Caco-2 (cell line): ENCODE measurements around the gene DIAPH3. TPM values are rescaled to one million over a fixed set of nuclear protein-coding genes. Genes with fewer than 3 reads are reported as not detected.

Source experiments
- Bru-seq: library from RNA; stranded (reverse); fragments of 400-500 nt; gene quantifications from one replicate; lab custom pipeline; 2021; lab: Mats Ljungman, UMichigan
- BruChase-seq, 2 experiments: library from RNA; stranded (reverse); fragments of 400-500 nt; gene quantifications; one replicate each; lab custom pipeline; 2021; lab: Mats Ljungman, UMichigan
- BruUV-seq: library from RNA; stranded (reverse); fragments of 400-500 nt; replicated peaks from 2 replicates; lab custom pipeline; 2021; lab: Mats Ljungman, UMichigan
- CTCF ChIA-PET: fragments of 300-600 bp; sonication (Branson Sonifier 250); formaldehyde crosslinking; loops from one replicate; lab custom pipeline; 2022; ENCODE audit warnings: antibody characterized with exemption; lab: Charles Lee
- POLR2A ChIA-PET: fragments of 300-600 bp; sonication (Branson Sonifier 250); formaldehyde crosslinking; loops from one replicate; lab custom pipeline; 2022; ENCODE audit warnings: antibody characterized with exemption; lab: Charles Lee
- DNase-seq, 2 experiments: peaks; one replicate each; pipeline versions ENCODE4 v3.0.0 to v3.0.0-alpha.2; 2020 to 2022
- H3K27me3 ChIP-seq: replicated peaks from 2 replicates; pipeline ENCODE4 v1.6.0; 2011; ENCODE audit warnings: low read length; ENCODE audit not compliant: control insufficient read depth, insufficient read depth
- H3K36me3 ChIP-seq: 2 replicates; pipeline ENCODE4 v1.5.1; 2011; ENCODE audit warnings: low read length; ENCODE audit not compliant: control insufficient read depth, insufficient read depth
- H3K4me1 ChIP-seq: fragments of 250-450 bp; sonication (Bioruptor Pico); 2 replicates; pipeline ENCODE4 v1.5.1; 2020; ENCODE audit warnings: mild to moderate bottlenecking
- H3K4me3 ChIP-seq: 2 replicates; pipeline ENCODE4 v1.5.1; 2011; ENCODE audit warnings: low read depth, mild to moderate bottlenecking, control low read depth, low read length
- H3K9me3 ChIP-seq: fragments of 250-450 bp; sonication (Bioruptor Pico); 2 replicates; pipeline ENCODE4 v1.5.1; 2020; ENCODE audit warnings: mild to moderate bottlenecking, moderate library complexity
- H3K27ac Mint-ChIP-seq: one replicate; pipeline ENCODE4 v1.8.0; 2022; ENCODE audit warnings: mixed read lengths; ENCODE audit not compliant: unreplicated experiment
- H3K27me3 Mint-ChIP-seq: one replicate; pipeline ENCODE4 v1.8.0; 2022; ENCODE audit warnings: mixed read lengths; ENCODE audit not compliant: insufficient read depth, unreplicated experiment
- H3K36me3 Mint-ChIP-seq: one replicate; pipeline ENCODE4 v1.8.0; 2022; ENCODE audit warnings: mild to moderate bottlenecking, mixed read lengths; ENCODE audit not compliant: insufficient read depth, unreplicated experiment
- H3K4me1 Mint-ChIP-seq: one replicate; pipeline ENCODE4 v1.8.0; 2022; ENCODE audit warnings: low read depth, mixed read lengths; ENCODE audit not compliant: unreplicated experiment
- H3K4me3 Mint-ChIP-seq: one replicate; pipeline ENCODE4 v1.8.0; 2022; ENCODE audit warnings: mild to moderate bottlenecking, moderate library complexity, mixed read lengths; ENCODE audit not compliant: unreplicated experiment
- H3K9me3 Mint-ChIP-seq: one replicate; pipeline ENCODE4 v1.8.0; 2022; ENCODE audit warnings: mixed read lengths; ENCODE audit not compliant: unreplicated experiment
- CTCF ChIP-seq, 2 experiments: fragments of 200-600 bp in 1 of 2; IDR thresholded peaks; 1 replicate in 1 of 2; 2 replicates in 1 of 2; pipeline versions ENCODE4 v1.5.1 to v1.8.0; 2011 to 2022; ENCODE audit warnings: antibody characterized with exemption in 1 of 2, control low read depth in 1 of 2, inconsistent platforms in 1 of 2, low read depth in 1 of 2, low read length in 1 of 2, mild to moderate bottlenecking in 1 of 2, moderate library complexity in 1 of 2; ENCODE audit not compliant: insufficient read depth in 1 of 2, severe bottlenecking in 1 of 2, unreplicated experiment in 1 of 2
- intact Hi-C: fragments of 100-400 bp; cut with micrococcal nuclease; formaldehyde crosslinking; loops from one replicate; pipeline ENCODE4 v1.10.0; 2022; ENCODE audit not compliant: unreplicated experiment
- long read RNA-seq: library from polyadenylated mRNA; stranded (forward); transcript quantifications from one replicate; pipeline ENCODE4 v2.0.0, GENCODE V29; 2022
- total RNA-seq: library from RNA; stranded (reverse); gene quantifications from 2 replicates; pipeline ENCODE4 v1.2.3, GENCODE V29; 2022

Gene DIAPH3
- 59.4 and 60.6 TPM in 2 replicates for total RNA-seq
- Bru-seq, nascent RNA, result percentile 90 among the genes with signal in this experiment
- BruChase-seq, experiment 1, labeled RNA remaining after a 2-hour chase, result percentile 86 among the genes with signal in this experiment
- percentile 77 among the genes with signal in this experiment for BruChase-seq, experiment 2, labeled RNA remaining after a 6-hour chase
- long read RNA-seq, full-length matches to known transcripts, result 54 of 104 reads
- long read RNA-seq, partial matches to known transcripts, result 13 of 104 reads
- long read RNA-seq, other reads (novel, unspliced or antisense), result 37 of 104 reads

GRCh38 chr13:60163478-60164233 is at the start of gene DIAPH3:
Gene DIAPH3 (minus strand): TSS chr13:60163928. CDS start chr13:60163766, 162 bp downstream.
- peaks cover 51% of the 10 kb centered on the region for H3K4me1 Mint-ChIP-seq
- ChIA-PET CTCF (interaction anchor here (0.7 to 1.0 kb wide), 2 partner anchors 54 to 83 kb away, joined by 3 read pairs; no protein-coding TSS in a partner anchor), POLR2A (interaction anchor here (0.6 kb wide), 1 partner anchor 483 kb away, joined by 5 read pairs; no protein-coding TSS in a partner anchor)

GRCh38 chr13:60213236-60213744 is 49.6 kb upstream of the DIAPH3 start:
- intact Hi-C loops, result no loop called here
- Mint-ChIP-seq H3K27ac (no peak overlapping the region), H3K36me3 (no peaks in the 10 kb centered on the region), H3K4me1 (peaks cover 7% of the 10 kb centered on the region), H3K9me3 (no peaks in the 10 kb centered on the region), H3K4me3 (no peak overlapping the region), H3K27me3 (no peaks in the 10 kb centered on the region)
- Histone ChIP-seq H3K27me3 (no peaks in the 10 kb centered on the region), H3K4me3 (no peak overlapping the region), H3K9me3 (no peaks in the 10 kb centered on the region), H3K4me1 (no peaks in the 10 kb centered on the region), H3K36me3 (no peaks in the 10 kb centered on the region)
- DNase-seq, result no peak
- TF ChIP-seq CTCF (IDR thresholded peaks at IDR 0.05; ENCODE audit: insufficient read depth in 1 of 2, low read depth in 1 of 2, low read length in 1 of 2, severe bottlenecking in 1 of 2, unreplicated experiment in 1 of 2), result no peak
- ChIA-PET POLR2A (no interaction called here), CTCF (interaction anchor here (0.6 to 1.2 kb wide), 2 partner anchors 14 to 236 kb away, joined by 3 read pairs; no protein-coding TSS in a partner anchor)
- no TSS peak for BruUV-seq

More at GRCh38 chr13:60163478-60164233, at the start of gene DIAPH3:
- Histone ChIP-seq H3K27me3 (no peaks in the 10 kb centered on the region), H3K36me3 (no peaks in the 10 kb centered on the region), H3K9me3 (no peaks in the 10 kb centered on the region), H3K4me3 (peak within 1 kb of the TSS; percentile 87), H3K4me1 (peaks cover 54% of the 10 kb centered on the region)
- Mint-ChIP-seq H3K27me3 (no peaks in the 10 kb centered on the region), H3K36me3 (peaks cover 46% of the 10 kb centered on the region), H3K4me3 (peak within 1 kb of the TSS; percentile 91), H3K9me3 (no peaks in the 10 kb centered on the region), H3K27ac (peak within 1 kb of the TSS; percentile 86)
- TSS peak; percentile 49 for BruUV-seq
- intact Hi-C loops, result loop anchor here (1.0 to 2.0 kb wide), 6 partner anchors 17 to 233 kb away; partner anchors contain the start of gene TDRD3
- DNase-seq, result peak; percentile 97 to 98
- TF ChIP-seq CTCF (IDR thresholded peaks at IDR 0.05; ENCODE audit: insufficient read depth in 1 of 2, low read depth in 1 of 2, low read length in 1 of 2, severe bottlenecking in 1 of 2, unreplicated experiment in 1 of 2), result no peak

GRCh38 chr13:60211548-60211947 is 47.8 kb upstream of the DIAPH3 start:
- DNase-seq, result no peak
- H3K36me3 ChIP-seq, result no peaks in the 10 kb centered on the region
- Mint-ChIP-seq H3K4me1 (peaks cover 7% of the 10 kb centered on the region), H3K27ac (no peak overlapping the region), H3K4me3 (no peak overlapping the region), H3K9me3 (no peaks in the 10 kb centered on the region), H3K36me3 (no peaks in the 10 kb centered on the region), H3K27me3 (no peaks in the 10 kb centered on the region)
- POLR2A ChIA-PET, result no interaction called here
- no peak overlapping the region for H3K4me3 ChIP-seq
- H3K9me3 ChIP-seq, result no peaks in the 10 kb centered on the region
- no TSS peak for BruUV-seq
- intact Hi-C loops, result no loop called here
- no peaks in the 10 kb centered on the region for H3K27me3 ChIP-seq
- no peaks in the 10 kb centered on the region for H3K4me1 ChIP-seq
- CTCF ChIA-PET, result no interaction called here
- no peak for TF ChIP-seq CTCF (IDR thresholded peaks at IDR 0.05; ENCODE audit: insufficient read depth in 1 of 2, low read depth in 1 of 2, low read length in 1 of 2, severe bottlenecking in 1 of 2, unreplicated experiment in 1 of 2)
